DOHH2 (cell line): Measurements from ENCODE around the gene KRTAP10-9.

Experiments used
- CTCF ChIP-seq: fragments of 200-600 bp; sonication (generic); IDR thresholded peaks from one replicate; pipeline ENCODE4 v1.5.1; 2014; ENCODE audit warnings: antibody characterized with exemption, mild to moderate bottlenecking, low read depth, low read length; ENCODE audit not compliant: poor library complexity, severe bottlenecking
- EZH2phosphoT487 ChIP-seq: fragments of 200-600 bp; sonication (generic); IDR thresholded peaks from 2 replicates; pipeline ENCODE4 v1.6.1; 2017; ENCODE audit warnings: borderline replicate concordance, mild to moderate bottlenecking, antibody characterized with exemption, low read length, moderate library complexity, mixed read lengths

- TF ChIP-seq CTCF = no peak
- no peak for TF ChIP-seq EZH2phosphoT487
These were observed 631 bp upstream of the KRTAP10-9 start for GRCh38 chr21:44626262-44626661.
